NB4 (cell line): ENCODE results near the gene DPEP2.

Experiments
- DNase-seq: peaks from one replicate; pipeline ENCODE4 v3.0.0; 2010; ENCODE audit warnings: low read depth
- H3K4me3 ChIP-seq: one replicate; pipeline ENCODE4 v1.5.1; 2011; ENCODE audit warnings: mild to moderate bottlenecking, low read depth, low read length, moderate library complexity
- MAX ChIP-seq: IDR thresholded peaks from 2 replicates; pipeline ENCODE4 v1.6.1; 2011; ENCODE audit warnings: low read depth, low read length
- MYC ChIP-seq: IDR thresholded peaks from 2 replicates; pipeline ENCODE4 v1.6.1; 2011; ENCODE audit warnings: low read depth, low read length
- POLR2A ChIP-seq: IDR thresholded peaks from 2 replicates; pipeline ENCODE4 v1.6.1; 2011; ENCODE audit warnings: mild to moderate bottlenecking; ENCODE audit not compliant: insufficient read length; ENCODE audit errors: extremely low read depth
- TF ChIP-seq, protein P1 (sequence below): IDR thresholded peaks from one replicate; pipeline ENCODE4 v1.5.1; 2012; ENCODE audit warnings: low read depth, low read length

The DPEP2 gene

GRCh38 chr16:67988675-67989074 is 10.6 kb downstream of the DPEP2 start:
- TF ChIP-seq MAX (no peak), MYC (no peak), POLR2A (no peak)
- TF ChIP-seq, protein P1, sequence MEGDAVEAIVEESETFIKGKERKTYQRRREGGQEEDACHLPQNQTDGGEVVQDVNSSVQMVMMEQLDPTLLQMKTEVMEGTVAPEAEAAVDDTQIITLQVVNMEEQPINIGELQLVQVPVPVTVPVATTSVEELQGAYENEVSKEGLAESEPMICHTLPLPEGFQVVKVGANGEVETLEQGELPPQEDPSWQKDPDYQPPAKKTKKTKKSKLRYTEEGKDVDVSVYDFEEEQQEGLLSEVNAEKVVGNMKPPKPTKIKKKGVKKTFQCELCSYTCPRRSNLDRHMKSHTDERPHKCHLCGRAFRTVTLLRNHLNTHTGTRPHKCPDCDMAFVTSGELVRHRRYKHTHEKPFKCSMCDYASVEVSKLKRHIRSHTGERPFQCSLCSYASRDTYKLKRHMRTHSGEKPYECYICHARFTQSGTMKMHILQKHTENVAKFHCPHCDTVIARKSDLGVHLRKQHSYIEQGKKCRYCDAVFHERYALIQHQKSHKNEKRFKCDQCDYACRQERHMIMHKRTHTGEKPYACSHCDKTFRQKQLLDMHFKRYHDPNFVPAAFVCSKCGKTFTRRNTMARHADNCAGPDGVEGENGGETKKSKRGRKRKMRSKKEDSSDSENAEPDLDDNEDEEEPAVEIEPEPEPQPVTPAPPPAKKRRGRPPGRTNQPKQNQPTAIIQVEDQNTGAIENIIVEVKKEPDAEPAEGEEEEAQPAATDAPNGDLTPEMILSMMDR, result no peak
- DNase-seq, result no peak
- no peak overlapping the region for H3K4me3 ChIP-seq

- TF ChIP-seq POLR2A (no peak), MYC (no peak), MAX (no peak)
- TF ChIP-seq, protein P1, result no peak
- no peak for DNase-seq
- no peak overlapping the region for H3K4me3 ChIP-seq
Observed at GRCh38 chr16:67987460-67988160, 11.7 kb downstream of the DPEP2 start.

- no peak for DNase-seq
- no peak overlapping the region for H3K4me3 ChIP-seq
- TF ChIP-seq, protein P1, result no peak
- TF ChIP-seq MYC (no peak), MAX (no peak), POLR2A (no peak)
Observed at GRCh38 chr16:67986949-67987348, 12.3 kb downstream of the DPEP2 start.

DNA sequence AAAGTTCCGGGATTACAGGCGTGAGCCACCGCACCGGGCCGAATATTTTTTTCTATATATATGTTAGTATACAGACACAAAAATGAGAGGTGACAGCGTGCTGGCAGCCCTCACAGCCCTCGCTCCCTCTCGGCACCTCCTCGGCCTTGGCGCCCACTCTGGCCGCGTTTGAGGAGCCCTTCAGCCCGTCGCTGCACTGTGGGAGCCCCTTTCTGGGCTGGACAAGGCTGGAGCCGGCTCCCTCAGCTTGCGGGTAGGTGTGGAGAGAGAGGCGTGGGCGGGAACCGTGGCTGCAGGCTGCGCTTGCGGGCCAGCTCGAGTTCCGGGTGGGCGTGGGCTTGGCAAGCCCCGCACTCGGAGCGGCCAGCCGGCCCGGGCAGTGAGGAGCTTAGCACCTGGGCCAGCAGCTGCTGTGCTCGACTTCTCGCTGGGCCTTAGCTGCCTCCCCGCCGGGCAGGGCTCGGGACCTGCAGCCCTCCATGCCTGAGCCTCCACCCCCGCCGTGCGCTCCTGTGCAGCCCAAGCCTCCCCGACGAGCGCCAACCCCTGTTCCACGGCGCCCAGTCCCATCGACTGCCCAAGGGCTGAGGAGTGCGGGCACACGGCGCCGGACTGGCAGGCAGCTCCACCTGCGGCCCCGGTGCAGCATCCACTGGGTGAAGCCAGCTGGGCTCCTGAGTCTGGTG is 17.1 kb downstream of the DPEP2 start:
- no peak for TF ChIP-seq MAX
- TF ChIP-seq, protein P1, result no peak
- TF ChIP-seq POLR2A, result no peak
- no peak for TF ChIP-seq MYC
- DNase-seq, result no peak
- no peak overlapping the region for H3K4me3 ChIP-seq

DNA sequence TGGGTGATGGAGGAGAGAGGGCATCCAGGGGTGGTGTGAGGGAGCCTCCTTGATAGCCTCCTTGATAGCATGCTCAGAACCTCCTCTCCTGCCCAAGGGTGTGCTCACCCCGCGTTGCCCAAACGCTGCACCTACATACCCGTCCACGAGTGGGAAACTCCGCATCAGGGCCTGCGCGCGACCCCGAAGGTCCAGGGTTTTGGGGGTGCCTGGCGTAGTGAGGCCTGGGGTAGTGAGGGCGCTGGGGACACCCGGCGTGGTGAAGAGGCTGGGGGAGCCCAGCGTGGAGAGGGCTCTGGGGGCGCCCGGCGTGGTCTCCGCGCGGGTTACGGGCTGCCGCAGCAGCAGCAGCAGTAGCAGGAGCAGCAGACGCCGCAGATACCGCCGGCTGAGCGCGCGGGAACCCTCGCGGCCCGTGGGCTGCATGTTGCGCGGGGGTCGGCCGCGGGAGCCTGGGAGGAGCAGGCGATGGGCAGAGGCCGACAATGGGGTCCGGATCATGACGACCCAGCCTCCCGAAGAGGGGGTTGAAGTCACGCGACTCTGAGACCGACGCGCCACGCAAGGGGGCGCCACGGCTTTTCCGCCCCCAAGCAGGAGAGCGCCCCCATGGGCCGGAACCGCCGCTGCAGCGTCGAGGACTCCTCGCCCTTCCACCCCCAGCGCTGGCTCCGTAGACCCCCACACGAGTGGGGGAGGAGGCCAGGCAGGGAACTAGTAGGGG is 19.2 kb downstream of the DPEP2 start, which contains the start of gene DPEP3:
DPEP3 (minus strand) TSS at position 545 of the 724 bp plus-strand sequence; CDS start at position 426, 119 bp downstream.
- TF ChIP-seq, protein P1, result peak; percentile 4
- TF ChIP-seq MYC (no peak), MAX (no peak)
- no peak for DNase-seq
- no peak within 1 kb of the TSS for H3K4me3 ChIP-seq
